ENCODE data around the gene SP100. TPM values are rescaled to one million over a fixed set of nuclear protein-coding genes. Genes with fewer than 3 reads are reported as not detected.

The SP100 gene
- total RNA-seq, 4 donors from 2014 or later: 75.5 to 223 (median 118) TPM

GRCh38 chr2:230419181-230419580 lies 3.2 kb downstream of the SP100 start:
- no peak for DNase-seq (ENCODE audit: low spot score)
- TF ChIP-seq, protein P1, sequence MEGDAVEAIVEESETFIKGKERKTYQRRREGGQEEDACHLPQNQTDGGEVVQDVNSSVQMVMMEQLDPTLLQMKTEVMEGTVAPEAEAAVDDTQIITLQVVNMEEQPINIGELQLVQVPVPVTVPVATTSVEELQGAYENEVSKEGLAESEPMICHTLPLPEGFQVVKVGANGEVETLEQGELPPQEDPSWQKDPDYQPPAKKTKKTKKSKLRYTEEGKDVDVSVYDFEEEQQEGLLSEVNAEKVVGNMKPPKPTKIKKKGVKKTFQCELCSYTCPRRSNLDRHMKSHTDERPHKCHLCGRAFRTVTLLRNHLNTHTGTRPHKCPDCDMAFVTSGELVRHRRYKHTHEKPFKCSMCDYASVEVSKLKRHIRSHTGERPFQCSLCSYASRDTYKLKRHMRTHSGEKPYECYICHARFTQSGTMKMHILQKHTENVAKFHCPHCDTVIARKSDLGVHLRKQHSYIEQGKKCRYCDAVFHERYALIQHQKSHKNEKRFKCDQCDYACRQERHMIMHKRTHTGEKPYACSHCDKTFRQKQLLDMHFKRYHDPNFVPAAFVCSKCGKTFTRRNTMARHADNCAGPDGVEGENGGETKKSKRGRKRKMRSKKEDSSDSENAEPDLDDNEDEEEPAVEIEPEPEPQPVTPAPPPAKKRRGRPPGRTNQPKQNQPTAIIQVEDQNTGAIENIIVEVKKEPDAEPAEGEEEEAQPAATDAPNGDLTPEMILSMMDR (IDR thresholded peaks at IDR 0.05): no peak
- ATAC-seq (ENCODE audit: low FRiP score): no peak

GRCh38 chr2:230422149-230422548 lies 6.1 kb downstream of the SP100 start:
- ATAC-seq (ENCODE audit: low FRiP score): no peak
- TF ChIP-seq, protein P1 (IDR thresholded peaks at IDR 0.05): no peak
- DNase-seq (ENCODE audit: low spot score): no peak

- no peak for ATAC-seq (ENCODE audit: low FRiP score)
- TF ChIP-seq, protein P1 (IDR thresholded peaks at IDR 0.05): no peak
- DNase-seq (ENCODE audit: low spot score): no peak
Observed at GRCh38 chr2:230423851-230424458, 8.0 kb downstream of the SP100 start.

DNA sequence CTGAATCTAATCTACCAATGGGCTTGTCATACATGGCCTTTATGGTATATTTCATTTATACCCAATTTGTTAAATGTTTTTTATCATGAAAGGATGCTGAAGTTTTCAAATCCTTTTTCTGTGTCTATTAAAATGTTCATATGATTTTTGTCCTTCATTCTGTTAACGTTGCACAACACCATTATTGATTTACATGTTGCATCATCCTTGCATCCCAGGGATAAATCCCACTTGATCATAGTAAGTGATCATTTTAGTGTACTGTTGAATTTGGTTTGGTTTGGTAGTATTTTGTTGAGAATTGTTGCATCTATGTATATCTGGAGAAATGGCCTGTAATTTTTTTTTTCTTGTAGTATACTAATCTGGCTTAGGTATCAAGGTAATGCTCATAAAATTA lies 9.4 kb downstream of the SP100 start:
- ATAC-seq (ENCODE audit: low FRiP score) (no peak), DNase-seq (ENCODE audit: low spot score) (no peak)
- TF ChIP-seq, protein P1 (IDR thresholded peaks at IDR 0.05): no peak

- ATAC-seq (ENCODE audit: low FRiP score) (no peak), DNase-seq (ENCODE audit: low spot score) (no peak)
- TF ChIP-seq, protein P1 (IDR thresholded peaks at IDR 0.05): no peak
Observed at GRCh38 chr2:230429513-230429912, 13.5 kb downstream of the SP100 start.

DNA sequence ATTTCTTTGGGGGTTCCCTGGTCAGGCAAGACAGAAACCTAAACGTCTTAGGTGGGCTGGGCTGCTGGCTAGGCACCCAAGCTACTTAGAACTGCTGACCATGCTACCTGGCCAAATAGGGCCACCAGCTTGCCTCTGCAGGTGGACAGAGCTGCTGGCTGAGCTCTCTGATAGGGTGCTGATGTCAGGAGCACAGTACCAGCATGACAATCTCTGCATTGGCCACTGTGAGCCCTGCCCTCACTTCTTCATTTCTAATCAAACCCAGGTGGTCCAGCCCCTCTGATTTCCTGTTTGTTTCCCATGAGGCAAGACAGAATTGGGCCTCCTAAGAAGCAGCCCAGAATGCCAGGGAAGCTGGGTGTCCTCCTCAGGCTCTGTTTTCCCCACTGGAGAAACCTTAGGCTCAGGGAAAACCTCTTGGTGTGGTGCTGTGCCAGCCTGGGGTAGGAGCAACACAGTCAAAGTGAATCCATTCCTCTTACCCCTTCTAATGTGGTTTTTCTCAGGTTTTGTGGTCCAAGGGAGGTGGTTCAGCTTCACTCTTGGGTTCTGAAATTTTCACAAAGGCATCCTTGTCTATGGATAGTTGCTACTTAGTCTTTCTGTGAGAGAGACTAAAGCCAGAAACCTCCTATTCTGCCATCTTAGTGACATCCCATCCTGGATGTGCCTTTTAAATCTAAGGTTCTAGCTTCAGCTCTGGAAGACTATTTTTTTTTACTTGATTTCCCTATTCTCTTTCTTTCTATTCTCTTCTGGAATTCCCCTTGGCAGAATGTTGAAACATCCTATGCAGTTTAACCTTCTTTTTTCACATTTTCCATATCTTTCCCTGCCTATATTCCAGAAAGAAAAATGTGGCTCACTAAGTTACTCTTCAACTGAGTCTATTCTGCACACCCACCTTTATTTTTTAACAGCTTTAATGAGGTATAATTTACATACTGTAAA lies 15.2 kb downstream of the SP100 start:
- ATAC-seq (ENCODE audit: low FRiP score): no peak
- no peak for DNase-seq (ENCODE audit: low spot score)
- TF ChIP-seq, protein P1 (IDR thresholded peaks at IDR 0.05): no peak
